HepG2 (cell line): ENCODE measurements around the gene SOX12. TPM values are rescaled to one million over a fixed set of nuclear protein-coding genes. Genes with fewer than 3 reads are reported as not detected.

Experiments used
- CCDC6 ChIP-seq: sonication (generic); formaldehyde crosslinking; IDR thresholded peaks from 2 replicates; pipeline ENCODE4 v1.8.1; 2022; ENCODE audit warnings: mild to moderate bottlenecking, missing genetic modification reagents, moderate library complexity
- ERF ChIP-seq: IDR thresholded peaks from 2 replicates; pipeline ENCODE4 v1.6.1; 2018; ENCODE audit warnings: missing biosample characterization, missing genetic modification reagents
- FLYWCH1 ChIP-seq: sonication (generic); formaldehyde crosslinking; IDR thresholded peaks from 2 replicates; pipeline ENCODE4 v1.8.1; 2023; ENCODE audit warnings: mild to moderate bottlenecking, missing genetic modification reagents
- MAZ ChIP-seq, 2 experiments: sonication (generic) in 1 of 2; formaldehyde crosslinking in 1 of 2; IDR thresholded peaks; 2 replicates each; pipeline versions ENCODE4 v1.5.0 to v1.6.1; 2012 to 2020; ENCODE audit warnings: low read depth in 2 of 2, mild to moderate bottlenecking in 2 of 2, borderline replicate concordance in 1 of 2, improper control_type of control experiment in 1 of 2, low read length in 1 of 2, missing genetic modification reagents in 1 of 2, moderate library complexity in 1 of 2
- MTA3 ChIP-seq: sonication (generic); formaldehyde crosslinking; IDR thresholded peaks from 2 replicates; pipeline ENCODE4 v1.4.0; 2020; ENCODE audit warnings: missing genetic modification reagents
- NFIC ChIP-seq: IDR thresholded peaks from 2 replicates; pipeline ENCODE4 v1.6.1; 2012; ENCODE audit warnings: mild to moderate bottlenecking, low read length, inconsistent platforms
- PATZ1 ChIP-seq: sonication (generic); formaldehyde crosslinking; IDR thresholded peaks from 2 replicates; pipeline ENCODE4 v1.4.0; 2020; ENCODE audit warnings: missing genetic modification reagents
- SIX1 ChIP-seq: sonication (generic); formaldehyde crosslinking; IDR thresholded peaks from 2 replicates; pipeline ENCODE4 v1.4.0; 2020; ENCODE audit warnings: missing genetic modification reagents, borderline replicate concordance
- SMAD1 ChIP-seq: sonication (generic); formaldehyde crosslinking; IDR thresholded peaks from 2 replicates; pipeline ENCODE4 v1.4.0; 2020; ENCODE audit warnings: missing genetic modification reagents, low read depth, mild to moderate bottlenecking, borderline replicate concordance
- SOX13 ChIP-seq, 3 experiments: fragments of 450-650 bp in 1 of 3; sonication (generic) in 1 of 3; formaldehyde crosslinking in 1 of 3; IDR thresholded peaks in 2 of 3; conservative IDR thresholded peaks in 1 of 3; 2 replicates each; pipeline versions ENCODE4 v1.5.0 to v1.6.1; 2016 to 2020; ENCODE audit warnings: antibody characterized with exemption in 1 of 3, mild to moderate bottlenecking in 1 of 3, missing compliant biosample characterization in 1 of 3, missing genetic modification reagents in 1 of 3, moderate library complexity in 1 of 3
- STAT5B ChIP-seq: sonication (generic); formaldehyde crosslinking; IDR thresholded peaks from 2 replicates; pipeline ENCODE4 v1.4.0; 2020; ENCODE audit warnings: missing genetic modification reagents
- ZBTB49 ChIP-seq: sonication (generic); formaldehyde crosslinking; IDR thresholded peaks from 2 replicates; pipeline ENCODE4 v1.4.0; 2020; ENCODE audit warnings: missing genetic modification reagents, borderline replicate concordance
- ZNF10 ChIP-seq: sonication (generic); formaldehyde crosslinking; IDR thresholded peaks from 2 replicates; pipeline ENCODE4 v1.4.0; 2020; ENCODE audit warnings: mild to moderate bottlenecking, low read depth, missing genetic modification reagents, borderline replicate concordance
- ZNF224 ChIP-seq: sonication (generic); formaldehyde crosslinking; IDR thresholded peaks from 2 replicates; pipeline ENCODE4 v1.5.0; 2020; ENCODE audit warnings: mild to moderate bottlenecking, missing genetic modification reagents
- ZNF24 ChIP-seq: fragments of 450-650 bp; IDR thresholded peaks from 2 replicates; pipeline ENCODE4 v1.6.1; 2017; ENCODE audit warnings: antibody characterized with exemption, mild to moderate bottlenecking
- ZNF282 ChIP-seq: fragments of 450-650 bp; IDR thresholded peaks from 2 replicates; pipeline ENCODE4 v1.6.1; 2018; ENCODE audit not compliant: partially characterized antibody
- ZNF446 ChIP-seq: sonication (generic); formaldehyde crosslinking; IDR thresholded peaks from 2 replicates; pipeline ENCODE4 v1.5.0; 2020; ENCODE audit warnings: mild to moderate bottlenecking, missing genetic modification reagents
- ZNF724P ChIP-seq: sonication (generic); formaldehyde crosslinking; IDR thresholded peaks from 2 replicates; pipeline ENCODE4 v1.8.0; 2022; ENCODE audit warnings: missing genetic modification reagents, borderline replicate concordance
- ZSCAN29 ChIP-seq: sonication (generic); formaldehyde crosslinking; conservative IDR thresholded peaks from 2 replicates; pipeline ENCODE4 v1.4.0; 2020; ENCODE audit warnings: mild to moderate bottlenecking, missing genetic modification reagents
- polyA plus RNA-seq, 8 experiments: library from polyadenylated mRNA; depleted of rRNA in 3 of 8; stranded (reverse) in 7 of 8; unstranded in 1 of 8; fragments of >200 nt; fragmentation: Illumina TruSeq in 4 of 8; extraction: Trizol in 4 of 8; gene quantifications; 2 replicates each; pipeline versions ENCODE4 v1.2.1 to v1.2.3, GENCODE V29; 2011 to 2016; ENCODE audit warnings: low read depth in 4 of 8, missing spikeins in 1 of 8, mixed read lengths in 1 of 8; ENCODE audit not compliant: insufficient read depth in 1 of 8
- total RNA-seq, 5 experiments: library from RNA; depleted of rRNA; stranded (reverse); fragments of >200 nt; fragmentation: Illumina TruSeq; extraction: Trizol; gene quantifications; 2 replicates each; pipeline ENCODE4 v1.2.3, GENCODE V29; 2016; ENCODE audit warnings: low read depth in 1 of 5
- TF ChIP-seq, protein P1 (sequence below): sonication (generic); formaldehyde crosslinking; IDR thresholded peaks from 2 replicates; pipeline ENCODE4 v1.4.0; 2020; ENCODE audit warnings: mild to moderate bottlenecking, missing genetic modification reagents
- TF ChIP-seq, protein P2 (sequence below): sonication (generic); formaldehyde crosslinking; IDR thresholded peaks from 2 replicates; pipeline ENCODE4 v1.5.0; 2020; ENCODE audit warnings: mild to moderate bottlenecking, missing genetic modification reagents, borderline replicate concordance

The SOX12 gene
- total and polyA plus RNA-seq, 2 of the 13 experiments (the other 11 are each of a cell fraction or from before 2014, with no cell fraction given), result 10.0 to 18.7 TPM

GRCh38 chr20:324177-325044 lies 941 bp upstream of the SOX12 start (continued):
- peak; percentile 96 for TF ChIP-seq PATZ1 (CRISPR knock-in tag)
- TF ChIP-seq STAT5B (CRISPR knock-in tag), result peak; percentile 66; the same call in 1 of the 2 replicates
- TF ChIP-seq, protein P1, sequence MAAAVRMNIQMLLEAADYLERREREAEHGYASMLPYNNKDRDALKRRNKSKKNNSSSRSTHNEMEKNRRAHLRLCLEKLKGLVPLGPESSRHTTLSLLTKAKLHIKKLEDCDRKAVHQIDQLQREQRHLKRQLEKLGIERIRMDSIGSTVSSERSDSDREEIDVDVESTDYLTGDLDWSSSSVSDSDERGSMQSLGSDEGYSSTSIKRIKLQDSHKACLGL, result peak; percentile 97
- peak; percentile 98 for TF ChIP-seq FLYWCH1
- peak; percentile 19; the same call in 1 of the 2 replicates for TF ChIP-seq SOX13 (IDR thresholded peaks at IDR 0.05)
- peak in 1 of 2 experiments; percentile 85; a peak in 2 of 4 replicates for TF ChIP-seq SOX13 (CRISPR knock-in tag; conservative IDR thresholded peaks at IDR 0.05 in 1 of 2, IDR thresholded peaks at IDR 0.05 in 1 of 2)
- no peak for TF ChIP-seq MTA3 (CRISPR knock-in tag)
- TF ChIP-seq ZSCAN29, result peak; percentile 91
- TF ChIP-seq SMAD1 (CRISPR knock-in tag), result peak; percentile 87; the same call in 1 of the 2 replicates
- no peak for TF ChIP-seq ZNF282
- TF ChIP-seq ZNF224 (CRISPR knock-in tag), result peak; percentile 95
- peak; percentile 92 for TF ChIP-seq MAZ (IDR thresholded peaks at IDR 0.05; ENCODE audit: borderline replicate concordance, low read depth, low read length)
- TF ChIP-seq MAZ (CRISPR knock-in tag; IDR thresholded peaks at IDR 0.05; ENCODE audit: low read depth), result peak; percentile 100
- peak; percentile 99 for TF ChIP-seq ZNF724P (CRISPR knock-in tag)
- TF ChIP-seq ZNF10 (CRISPR knock-in tag), result 0 out of 2 replicates have a peak, but pooled peaks have one; percentile 68
- TF ChIP-seq, protein P2, sequence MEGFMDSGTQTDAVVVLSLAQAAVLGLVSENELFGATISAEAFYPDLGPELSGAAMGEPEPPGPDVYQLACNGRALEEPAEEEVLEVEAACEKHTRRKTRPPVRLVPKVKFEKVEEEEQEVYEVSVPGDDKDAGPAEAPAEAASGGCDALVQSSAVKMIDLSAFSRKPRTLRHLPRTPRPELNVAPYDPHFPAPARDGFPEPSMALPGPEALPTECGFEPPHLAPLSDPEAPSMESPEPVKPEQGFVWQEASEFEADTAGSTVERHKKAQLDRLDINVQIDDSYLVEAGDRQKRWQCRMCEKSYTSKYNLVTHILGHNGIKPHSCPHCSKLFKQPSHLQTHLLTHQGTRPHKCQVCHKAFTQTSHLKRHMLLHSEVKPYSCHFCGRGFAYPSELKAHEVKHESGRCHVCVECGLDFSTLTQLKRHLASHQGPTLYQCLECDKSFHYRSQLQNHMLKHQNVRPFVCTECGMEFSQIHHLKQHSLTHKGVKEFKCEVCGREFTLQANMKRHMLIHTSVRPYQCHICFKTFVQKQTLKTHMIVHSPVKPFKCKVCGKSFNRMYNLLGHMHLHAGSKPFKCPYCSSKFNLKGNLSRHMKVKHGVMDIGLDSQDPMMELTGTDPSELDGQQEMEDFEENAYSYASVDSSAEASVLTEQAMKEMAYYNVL, result peak; percentile 86
- TF ChIP-seq SIX1, result no peak; the same call in 1 of the 2 replicates
- peak; percentile 94 for TF ChIP-seq CCDC6 (CRISPR knock-in tag)
- peak; percentile 95 for TF ChIP-seq ZBTB49 (CRISPR knock-in tag)
- no peak for TF ChIP-seq ZNF24
- TF ChIP-seq ERF, result peak; percentile 96
- TF ChIP-seq NFIC, result no peak
- TF ChIP-seq ZNF446 (CRISPR knock-in tag), result peak; percentile 84; the same call in 1 of the 2 replicates
